ENCODE measurements around the gene CUL5. TPM values are rescaled to one million over a fixed set of nuclear protein-coding genes. Genes with fewer than 3 reads are reported as not detected.
A peak's percentile ranks its signal among the peaks of the same experiment; 100 is the strongest.
"Not testable (repeated sequence)": the region's sequence is repeated elsewhere in the genome, so short reads cannot be mapped to it uniquely, and the experiment has no call there.

The CUL5 gene
- total RNA-seq, 6 donors from 2014 or later, result 12.5 to 35.5 (median 24.1) TPM

GRCh38 chr11:108122166-108122628 is 113.5 kb downstream of the CUL5 start:
- DNase-seq, result no peak
- Histone ChIP-seq H3K27ac (peak overlapping the region; percentile 87 to 95 (median 92)), H3K36me3 (peaks cover 0 to 4% (median 0%) of the 10 kb centered on the region in 4 donors), H3K27me3 (no peaks in the 10 kb centered on the region), H3K4me3 (peak overlapping the region; percentile 54 to 93 (median 78)), H3K9me3 (no peaks in the 10 kb centered on the region), H3K4me1 (peaks cover 23 to 43% (median 30%) of the 10 kb centered on the region in 4 donors)
- peak in 1 of 4 donors; percentile 22 for TF ChIP-seq EP300 (IDR thresholded peaks at IDR 0.05)
- TF ChIP-seq POLR2A (IDR thresholded peaks at IDR 0.05), result no peak
- peak in 1 of 2 donors; percentile 4 for TF ChIP-seq POLR2AphosphoS5 (IDR thresholded peaks at IDR 0.05)
- no peak for TF ChIP-seq CTCF (IDR thresholded peaks at IDR 0.05)
- peak; percentile 38 to 64 for ATAC-seq (ENCODE audit: low FRiP score in 2 of 2)
- WGBS, 2 donors, result 28 to 42% methylated on average over 9 of the region's 9 CpGs

- H3K36me3 ChIP-seq, result peaks cover 0 to 8% (median 2%) of the 10 kb centered on the region in 4 donors
- 89 to 93% methylated on average over 5 of the region's 5 CpGs for WGBS, 2 donors
- H3K4me3 ChIP-seq, result no peak overlapping the region
- TF ChIP-seq EP300 (IDR thresholded peaks at IDR 0.05), result no peak
- no peak for TF ChIP-seq POLR2AphosphoS5 (IDR thresholded peaks at IDR 0.05)
- no peak for TF ChIP-seq CTCF (IDR thresholded peaks at IDR 0.05)
- TF ChIP-seq POLR2A (IDR thresholded peaks at IDR 0.05), result no peak
- DNase-seq (no peak), ATAC-seq (ENCODE audit: low FRiP score in 2 of 2) (no peak)
- no peaks in the 10 kb centered on the region for H3K27me3 ChIP-seq
- peaks cover 23 to 44% (median 30%) of the 10 kb centered on the region in 4 donors for H3K4me1 ChIP-seq
- no peak overlapping the region for H3K27ac ChIP-seq
- no peaks in the 10 kb centered on the region for H3K9me3 ChIP-seq
Observed at GRCh38 chr11:108125096-108125495, 116.4 kb downstream of the CUL5 start.

- 94 to 100% methylated on average over 2 of the region's 2 CpGs for WGBS, 2 donors
- no peak overlapping the region for H3K27ac ChIP-seq
- TF ChIP-seq POLR2AphosphoS5 (IDR thresholded peaks at IDR 0.05) (no peak), EP300 (IDR thresholded peaks at IDR 0.05) (no peak), CTCF (IDR thresholded peaks at IDR 0.05) (no peak), POLR2A (IDR thresholded peaks at IDR 0.05) (no peak)
- H3K9me3 ChIP-seq, result no peaks in the 10 kb centered on the region
- ATAC-seq (ENCODE audit: low FRiP score in 2 of 2) (no peak), DNase-seq (no peak)
- no peaks in the 10 kb centered on the region for H3K27me3 ChIP-seq
- no peak overlapping the region for H3K4me3 ChIP-seq
- H3K36me3 ChIP-seq, result peaks cover 0 to 11% (median 5%) of the 10 kb centered on the region in 4 donors
- peaks cover 8 to 24% (median 15%) of the 10 kb centered on the region in 4 donors for H3K4me1 ChIP-seq
Observed at GRCh38 chr11:108128772-108129171, 120.1 kb downstream of the CUL5 start.

GRCh38 chr11:108131993-108132392 is 123.3 kb downstream of the CUL5 start:
- ATAC-seq (ENCODE audit: low FRiP score in 2 of 2) (no peak), DNase-seq (no peak)
- Histone ChIP-seq H3K36me3 (peaks cover 0 to 34% (median 15%) of the 10 kb centered on the region in 4 donors), H3K4me3 (no peak overlapping the region), H3K27ac (no peak overlapping the region), H3K27me3 (no peaks in the 10 kb centered on the region), H3K4me1 (peaks cover 0 to 15% (median 7%) of the 10 kb centered on the region in 4 donors), H3K9me3 (no peaks in the 10 kb centered on the region)
- TF ChIP-seq POLR2A (IDR thresholded peaks at IDR 0.05), result no peak
- no peak for TF ChIP-seq CTCF (IDR thresholded peaks at IDR 0.05)
- no peak for TF ChIP-seq EP300 (IDR thresholded peaks at IDR 0.05)
- TF ChIP-seq POLR2AphosphoS5 (IDR thresholded peaks at IDR 0.05), result no peak
- WGBS, 2 donors, result 89 to 93% methylated on average over 1 of the region's 1 CpG

- H3K27me3 ChIP-seq; H3K4me3 ChIP-seq; H3K9me3 ChIP-seq; ATAC-seq (ENCODE audit: low FRiP score in 2 of 2); H3K27ac ChIP-seq: not testable (repeated sequence)
- peak in 1 of 2 donors; percentile 29 for DNase-seq
- H3K4me1 ChIP-seq, result peaks cover 0 to 15% (median 7%) of the 10 kb centered on the region in 4 donors
- WGBS, 2 donors, result 87 to 100% methylated on average over 2 of the region's 2 CpGs
- H3K36me3 ChIP-seq, result peaks cover 0 to 39% (median 16%) of the 10 kb centered on the region in 4 donors
Observed at GRCh38 chr11:108132993-108133538, 124.4 kb downstream of the CUL5 start.
